Stomach smooth muscle (tissue), 2 donors: ENCODE measurements around the gene CD248.

Experiments used
- H3K27ac ChIP-seq: one replicate; pipeline ENCODE4 v1.7.0; 2013; ENCODE audit warnings: mild to moderate bottlenecking, low read length, inconsistent platforms
- H3K27me3 ChIP-seq, 2 donors: one replicate each; pipeline ENCODE4 v1.7.0; 2013; ENCODE audit warnings: low read length in 2 of 2; ENCODE audit not compliant: insufficient read depth in 2 of 2, control insufficient read depth in 1 of 2
- H3K36me3 ChIP-seq, 2 donors: one replicate each; pipeline ENCODE4 v1.7.0; 2013; ENCODE audit warnings: low read length in 2 of 2; ENCODE audit not compliant: control insufficient read depth in 2 of 2, insufficient read depth in 2 of 2
- H3K4me1 ChIP-seq: one replicate; pipeline ENCODE4 v1.7.0; 2013; ENCODE audit warnings: low read length; ENCODE audit not compliant: control insufficient read depth, insufficient read depth
- H3K4me3 ChIP-seq, 2 donors: one replicate each; pipeline ENCODE4 v1.7.0; 2013; ENCODE audit warnings: low read length in 2 of 2
- H3K9ac ChIP-seq, 2 donors: one replicate each; pipeline ENCODE4 v1.7.0; 2013; ENCODE audit warnings: low read length in 2 of 2, mild to moderate bottlenecking in 1 of 2
- H3K9me3 ChIP-seq, 2 donors: one replicate each; pipeline ENCODE4 v1.7.0; 2013; ENCODE audit warnings: low read length in 2 of 2; ENCODE audit not compliant: control insufficient read depth in 2 of 2
- donor health status: healthy.
- donor health status: Pancreatic carcinoma.

Gene CD248

DNA sequence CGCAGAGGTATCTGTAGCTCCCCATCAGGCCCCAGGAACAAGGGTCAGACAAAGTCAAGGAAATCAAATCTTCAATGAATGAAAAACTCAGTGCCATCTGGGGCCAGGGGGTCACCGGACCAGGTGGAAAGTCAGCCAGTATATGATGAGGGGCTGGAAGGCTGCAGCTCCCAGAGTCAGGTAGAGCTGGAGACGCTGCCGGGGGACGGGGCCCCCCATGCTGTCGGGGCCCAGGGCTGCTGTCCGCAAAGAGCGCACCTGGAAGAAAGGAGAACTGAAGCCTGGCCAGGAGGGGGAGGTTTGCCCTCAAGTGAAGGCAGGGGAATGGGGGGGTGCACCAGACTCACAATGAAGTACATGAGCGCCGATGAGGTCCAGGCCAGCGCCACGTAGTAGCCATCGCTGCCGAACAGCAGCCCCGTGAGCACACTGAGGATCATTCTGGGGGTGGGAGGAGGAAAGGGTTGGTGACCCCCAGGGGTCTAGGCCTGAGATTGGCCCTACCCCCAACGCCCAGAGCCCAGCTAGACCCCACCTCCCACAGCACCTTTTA is 32.2 kb downstream of the CD248 start:
- Histone ChIP-seq H3K36me3 (peaks cover 0 to 8% of the 10 kb centered on the region in 2 donors), H3K9me3 (no peaks in the 10 kb centered on the region), H3K4me3 (no peak overlapping the region), H3K4me1 (peaks cover 40% of the 10 kb centered on the region), H3K27me3 (peaks cover 0 to 4% of the 10 kb centered on the region in 2 donors), H3K9ac (no peak overlapping the region), H3K27ac (no peak overlapping the region)

- Histone ChIP-seq H3K27me3 (peaks cover 0 to 4% of the 10 kb centered on the region in 2 donors), H3K4me1 (peaks cover 36% of the 10 kb centered on the region), H3K27ac (no peak overlapping the region), H3K9me3 (no peaks in the 10 kb centered on the region), H3K36me3 (peaks cover 0 to 8% of the 10 kb centered on the region in 2 donors), H3K9ac (no peak overlapping the region), H3K4me3 (no peak overlapping the region)
Observed at GRCh38 chr11:66283461-66284105, 33.3 kb downstream of the CD248 start.

GRCh38 chr11:66282468-66283455 is 34.1 kb downstream of the CD248 start:
- peaks cover 0 to 8% of the 10 kb centered on the region in 2 donors for H3K36me3 ChIP-seq
- H3K9ac ChIP-seq = no peak overlapping the region
- H3K4me3 ChIP-seq = peak overlapping the region in 1 of 2 donors; percentile 8
- peaks cover 0 to 4% of the 10 kb centered on the region in 2 donors for H3K27me3 ChIP-seq
- H3K4me1 ChIP-seq = peaks cover 31% of the 10 kb centered on the region
- no peak overlapping the region for H3K27ac ChIP-seq
- H3K9me3 ChIP-seq = no peaks in the 10 kb centered on the region

DNA sequence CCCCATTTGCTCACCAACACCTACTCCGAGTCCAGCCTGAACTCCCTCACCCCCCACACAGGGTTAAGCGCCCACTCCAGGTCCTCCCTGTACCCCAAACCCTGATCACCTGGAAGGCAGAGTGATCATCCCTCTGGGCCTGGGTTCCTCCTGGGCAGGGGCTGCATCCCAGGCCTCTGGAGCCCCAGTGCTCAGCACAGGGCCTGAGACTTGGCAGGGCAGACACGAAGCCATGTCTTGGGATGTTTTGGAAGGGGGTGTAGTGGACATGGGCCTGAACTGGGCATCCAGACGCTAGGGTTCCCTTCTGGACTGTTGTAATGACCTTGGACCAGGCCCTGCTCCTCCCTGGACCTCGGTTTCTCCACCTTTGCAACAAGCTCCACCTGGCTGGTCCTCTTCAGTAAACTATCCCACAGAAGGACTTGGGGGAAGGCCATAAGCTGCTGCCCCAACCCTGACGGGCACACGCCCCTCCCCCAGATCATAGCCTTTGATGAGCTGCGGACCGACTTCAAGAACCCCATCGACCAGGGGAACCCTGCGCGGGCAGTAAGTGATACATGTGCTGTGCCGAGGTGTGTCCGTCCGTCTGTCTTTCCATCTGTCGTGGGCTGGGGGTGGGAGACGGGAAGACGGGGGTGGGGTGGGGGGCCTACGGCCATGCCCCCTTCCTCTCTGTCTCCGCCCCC is 34.9 kb downstream of the CD248 start:
- peaks cover 0 to 7% of the 10 kb centered on the region in 2 donors for H3K36me3 ChIP-seq
- H3K27me3 ChIP-seq = peaks cover 0 to 4% of the 10 kb centered on the region in 2 donors
- H3K4me1 ChIP-seq = peaks cover 27% of the 10 kb centered on the region
- no peak overlapping the region for H3K27ac ChIP-seq
- peak overlapping the region in 1 of 2 donors; percentile 27 for H3K9ac ChIP-seq
- no peaks in the 10 kb centered on the region for H3K9me3 ChIP-seq
- no peak overlapping the region for H3K4me3 ChIP-seq

DNA sequence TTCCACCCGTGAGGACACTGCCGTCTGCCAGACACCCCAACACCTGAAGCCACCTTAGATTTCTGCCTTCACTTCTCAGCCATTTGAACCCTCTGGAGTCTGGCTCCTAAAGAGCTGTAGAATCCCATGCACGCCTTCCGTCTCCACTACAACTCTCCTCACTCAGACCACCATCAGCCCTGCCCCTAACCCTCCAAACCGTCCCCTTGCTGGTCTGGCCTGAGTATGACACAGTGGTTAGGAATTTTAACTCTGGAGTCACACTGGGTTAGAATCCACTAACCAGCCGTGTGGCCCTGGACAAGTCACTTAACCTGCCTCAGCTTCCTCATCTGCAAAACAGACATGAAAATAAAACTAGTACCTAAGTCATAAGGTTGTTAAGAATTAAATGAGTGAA is 35.8 kb downstream of the CD248 start:
- Histone ChIP-seq H3K4me1 (peaks cover 22% of the 10 kb centered on the region), H3K36me3 (peaks cover 5 to 7% of the 10 kb centered on the region in 2 donors)

GRCh38 chr11:66280428-66280827 is 36.4 kb downstream of the CD248 start:
- Histone ChIP-seq H3K4me3 (no peak overlapping the region), H3K27me3 (peaks cover 0 to 4% of the 10 kb centered on the region in 2 donors), H3K4me1 (peaks cover 18% of the 10 kb centered on the region), H3K9ac (no peak overlapping the region), H3K27ac (no peak overlapping the region), H3K9me3 (no peaks in the 10 kb centered on the region), H3K36me3 (peaks cover 7 to 10% of the 10 kb centered on the region in 2 donors)

More for the DNA sequence above, 35.8 kb downstream of the CD248 start:
- no peak overlapping the region for H3K4me3 ChIP-seq
- H3K27ac ChIP-seq = no peak overlapping the region
- no peak overlapping the region for H3K9ac ChIP-seq
- H3K27me3 ChIP-seq = peaks cover 0 to 4% of the 10 kb centered on the region in 2 donors
- H3K9me3 ChIP-seq = no peaks in the 10 kb centered on the region

- peaks cover 16 to 18% of the 10 kb centered on the region in 2 donors for H3K36me3 ChIP-seq
- peaks cover 14% of the 10 kb centered on the region for H3K4me1 ChIP-seq
- H3K9ac ChIP-seq = no peak overlapping the region
- peaks cover 0 to 4% of the 10 kb centered on the region in 2 donors for H3K27me3 ChIP-seq
- no peak overlapping the region for H3K27ac ChIP-seq
- H3K9me3 ChIP-seq = no peaks in the 10 kb centered on the region
- no peak overlapping the region for H3K4me3 ChIP-seq
Observed at GRCh38 chr11:66279092-66279734, 37.6 kb downstream of the CD248 start.

- peaks cover 0 to 4% of the 10 kb centered on the region in 2 donors for H3K27me3 ChIP-seq
- no peak overlapping the region for H3K27ac ChIP-seq
- no peaks in the 10 kb centered on the region for H3K9me3 ChIP-seq
- peaks cover 14% of the 10 kb centered on the region for H3K4me1 ChIP-seq
- no peak overlapping the region for H3K4me3 ChIP-seq
- H3K36me3 ChIP-seq = peaks cover 22 to 25% of the 10 kb centered on the region in 2 donors
- H3K9ac ChIP-seq = no peak overlapping the region
Observed at GRCh38 chr11:66278363-66279091, 38.3 kb downstream of the CD248 start.

GRCh38 chr11:66277471-66278362 is 39.1 kb downstream of the CD248 start, which contains the start of gene CNIH2:
CNIH2 (plus strand) TSS chr11:66278175; CDS start chr11:66278457, 282 bp downstream.
- peak within 1 kb of the TSS in 1 of 2 donors; percentile 60 for H3K4me3 ChIP-seq
- no peak within 1 kb of the TSS for H3K9ac ChIP-seq
- H3K27me3 ChIP-seq = peaks cover 0 to 4% of the 10 kb centered on the region in 2 donors
- peak within 1 kb of the TSS; percentile 58 for H3K27ac ChIP-seq
- H3K4me1 ChIP-seq = peaks cover 11% of the 10 kb centered on the region
- no peaks in the 10 kb centered on the region for H3K9me3 ChIP-seq
- H3K36me3 ChIP-seq = peaks cover 31 to 33% of the 10 kb centered on the region in 2 donors
